Keratinocyte (primary cell): Measurements from ENCODE around the gene HNRNPA2B1. TPM values are rescaled to one million over a fixed set of nuclear protein-coding genes. Genes with fewer than 3 reads are reported as not detected.

Experiments used
- DNase-seq: peaks from one replicate; pipeline ENCODE4 v3.0.0-alpha.2; 2011; ENCODE audit warnings: low read depth, missing footprints, low spot score
- FAIRE-seq: peaks from 2 replicates; lab custom pipeline; 2011; peaks lifted over from hg19 to GRCh38; lab: Jason Lieb, UNC
- H2AFZ ChIP-seq: 2 replicates; pipeline ENCODE4 v1.6.0; 2012; ENCODE audit warnings: low read length, control low read depth, inconsistent platforms; ENCODE audit not compliant: control insufficient read depth
- H3K27ac ChIP-seq: 2 replicates; pipeline ENCODE4 v1.5.1; 2011; ENCODE audit warnings: low read length; ENCODE audit not compliant: control insufficient read depth, insufficient read depth
- H3K27me3 ChIP-seq: 3 replicates; pipeline ENCODE4 v1.6.0; 2011; ENCODE audit warnings: low read length; ENCODE audit not compliant: control insufficient read depth, insufficient read depth; ENCODE audit errors: extremely low read depth
- H3K36me3 ChIP-seq, 2 experiments: 2 replicates in 1 of 2; 3 replicates in 1 of 2; pipeline ENCODE4 v1.5.1; 2011; ENCODE audit warnings: low read length in 2 of 2, mild to moderate bottlenecking in 1 of 2; ENCODE audit not compliant: control insufficient read depth in 2 of 2, insufficient read depth in 2 of 2; ENCODE audit errors: extremely low read depth in 1 of 2
- H3K4me1 ChIP-seq: 3 replicates; pipeline ENCODE4 v1.5.1; 2011; ENCODE audit warnings: low read length; ENCODE audit not compliant: control insufficient read depth, insufficient read depth; ENCODE audit errors: extremely low read depth
- H3K4me2 ChIP-seq: 3 replicates; pipeline ENCODE4 v1.6.0; 2011; ENCODE audit warnings: low read depth, low read length; ENCODE audit not compliant: control insufficient read depth, insufficient read depth; ENCODE audit errors: extremely low read depth
- H3K4me3 ChIP-seq, 3 experiments: fragments of 200-600 bp in 1 of 3; sonication (generic) in 1 of 3; 2 replicates in 2 of 3; 3 replicates in 1 of 3; pipeline ENCODE4 v1.5.1; 2011 to 2016; ENCODE audit warnings: low read length in 3 of 3, mild to moderate bottlenecking in 3 of 3, control low read depth in 2 of 3, inconsistent platforms in 1 of 3, low read depth in 1 of 3, mixed read lengths in 1 of 3, mixed run types in 1 of 3, moderate library complexity in 1 of 3; ENCODE audit not compliant: control insufficient read depth in 2 of 3, insufficient read depth in 2 of 3; ENCODE audit errors: extremely low read depth in 1 of 3
- H3K79me2 ChIP-seq: 2 replicates; pipeline ENCODE4 v1.6.0; 2012; ENCODE audit warnings: low read length; ENCODE audit not compliant: control insufficient read depth, insufficient read depth
- H3K9ac ChIP-seq: 3 replicates; pipeline ENCODE4 v1.6.0; 2011; ENCODE audit warnings: low read length; ENCODE audit not compliant: control insufficient read depth, insufficient read depth; ENCODE audit errors: extremely low read depth
- H3K9me1 ChIP-seq: 3 replicates; pipeline ENCODE4 v1.6.0; 2011; ENCODE audit warnings: low read length; ENCODE audit not compliant: control insufficient read depth, insufficient read depth; ENCODE audit errors: extremely low read depth
- H3K9me3 ChIP-seq: 2 replicates; pipeline ENCODE4 v1.5.1; 2012; ENCODE audit warnings: low read depth, low read length; ENCODE audit not compliant: control insufficient read depth
- H4K20me1 ChIP-seq: 3 replicates; pipeline ENCODE4 v1.6.0; 2011; ENCODE audit warnings: low read length; ENCODE audit not compliant: control insufficient read depth, insufficient read depth; ENCODE audit errors: extremely low read depth
- EZH2 ChIP-seq: IDR thresholded peaks from one replicate; pipeline ENCODE4 v1.6.1; 2012; ENCODE audit warnings: inconsistent platforms, mild to moderate bottlenecking, low read length, moderate library complexity
- dilution Hi-C: fragments of 300-500 bp; cut with MboI; formaldehyde crosslinking; loops from one replicate; pipeline ENCODE4 v1.7.0; 2020; ENCODE audit warnings: low sequenced_read_pairs; ENCODE audit not compliant: extremely low pct_ligation_motif_present
- polyA plus RNA-seq, 5 experiments: library from polyadenylated mRNA; depleted of rRNA in 3 of 5; stranded (reverse) in 3 of 5; stranded (forward) in 1 of 5; unstranded in 1 of 5; fragments of >200 nt; gene quantifications; 1 replicate in 1 of 5; 2 replicates in 3 of 5; 3 replicates in 1 of 5; pipeline versions ENCODE4 v1.2.1 to v1.2.3, GENCODE V29; 2011 to 2012; ENCODE audit warnings: missing spikeins in 2 of 5, low read depth in 1 of 5, low replicate concordance in 1 of 5
- TF ChIP-seq, protein P1 (sequence below), 3 experiments: IDR thresholded peaks in 1 of 3; conservative IDR thresholded peaks in 1 of 3; optimal IDR thresholded peaks in 1 of 3; 2 replicates in 2 of 3; 3 replicates in 1 of 3; pipeline versions ENCODE3 to v1.5.1; 2011; ENCODE audit warnings: low read length in 3 of 3, mild to moderate bottlenecking in 3 of 3, moderate library complexity in 2 of 3, control low read depth in 1 of 3, inconsistent platforms in 1 of 3; ENCODE audit not compliant: insufficient read depth in 2 of 3; ENCODE audit errors: extremely low read depth in 1 of 3

Gene HNRNPA2B1
- polyA plus RNA-seq, 1 donor (not counting 4 experiments of a cell fraction or from before 2014, with no cell fraction given), result 511 TPM

DNA sequence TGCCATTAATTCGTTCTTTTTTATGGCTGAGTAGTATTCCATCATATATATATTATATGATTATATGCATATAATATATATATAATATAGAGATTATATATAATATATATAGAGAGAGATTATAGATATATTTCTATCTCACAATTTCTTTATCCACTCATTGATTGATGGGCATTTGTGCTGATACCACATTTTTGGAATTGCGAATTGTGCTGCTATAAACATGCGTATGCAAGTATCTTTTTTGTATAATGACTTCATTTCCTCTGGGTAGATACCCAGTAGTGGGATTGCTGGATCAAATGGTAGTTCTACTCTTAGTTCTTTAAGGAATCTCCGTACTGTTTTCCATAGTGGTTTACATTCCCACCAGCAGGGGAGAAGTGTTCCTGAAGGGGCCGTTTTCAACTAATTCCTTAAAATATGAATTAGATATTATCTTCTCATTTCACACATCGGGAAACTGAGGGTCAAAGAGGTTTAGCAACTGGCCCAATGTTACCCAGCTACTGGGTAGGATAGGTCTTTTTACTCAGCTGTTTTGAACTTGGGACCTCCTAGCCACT is 32.0 kb downstream of the HNRNPA2B1 start:
- H3K79me2 ChIP-seq, result peaks cover 4% of the 10 kb centered on the region
- DNase-seq (no peak), FAIRE-seq (no peak)
- H2AFZ ChIP-seq, result no peak overlapping the region
- dilution Hi-C loops, result no loop called here
- TF ChIP-seq EZH2, result no peak
- TF ChIP-seq, protein P1, sequence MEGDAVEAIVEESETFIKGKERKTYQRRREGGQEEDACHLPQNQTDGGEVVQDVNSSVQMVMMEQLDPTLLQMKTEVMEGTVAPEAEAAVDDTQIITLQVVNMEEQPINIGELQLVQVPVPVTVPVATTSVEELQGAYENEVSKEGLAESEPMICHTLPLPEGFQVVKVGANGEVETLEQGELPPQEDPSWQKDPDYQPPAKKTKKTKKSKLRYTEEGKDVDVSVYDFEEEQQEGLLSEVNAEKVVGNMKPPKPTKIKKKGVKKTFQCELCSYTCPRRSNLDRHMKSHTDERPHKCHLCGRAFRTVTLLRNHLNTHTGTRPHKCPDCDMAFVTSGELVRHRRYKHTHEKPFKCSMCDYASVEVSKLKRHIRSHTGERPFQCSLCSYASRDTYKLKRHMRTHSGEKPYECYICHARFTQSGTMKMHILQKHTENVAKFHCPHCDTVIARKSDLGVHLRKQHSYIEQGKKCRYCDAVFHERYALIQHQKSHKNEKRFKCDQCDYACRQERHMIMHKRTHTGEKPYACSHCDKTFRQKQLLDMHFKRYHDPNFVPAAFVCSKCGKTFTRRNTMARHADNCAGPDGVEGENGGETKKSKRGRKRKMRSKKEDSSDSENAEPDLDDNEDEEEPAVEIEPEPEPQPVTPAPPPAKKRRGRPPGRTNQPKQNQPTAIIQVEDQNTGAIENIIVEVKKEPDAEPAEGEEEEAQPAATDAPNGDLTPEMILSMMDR (optimal IDR thresholded peaks at IDR 0.05 in 1 of 3, IDR thresholded peaks at IDR 0.05 in 1 of 3, conservative IDR thresholded peaks at IDR 0.05 in 1 of 3; ENCODE audit: extremely low read depth in 1 of 3, insufficient read depth in 2 of 3, low read length in 3 of 3), result no peak
- no peaks in the 10 kb centered on the region for H3K27me3 ChIP-seq
- H3K27ac ChIP-seq, result no peak overlapping the region
- no peak overlapping the region for H3K9ac ChIP-seq
- H3K4me3 ChIP-seq, result no peak overlapping the region
- no peaks in the 10 kb centered on the region for H3K36me3 ChIP-seq
- no peaks in the 10 kb centered on the region for H3K9me3 ChIP-seq
- H4K20me1 ChIP-seq, result no peaks in the 10 kb centered on the region
- no peaks in the 10 kb centered on the region for H3K9me1 ChIP-seq
- no peak overlapping the region for H3K4me2 ChIP-seq
- H3K4me1 ChIP-seq, result no peaks in the 10 kb centered on the region

DNA sequence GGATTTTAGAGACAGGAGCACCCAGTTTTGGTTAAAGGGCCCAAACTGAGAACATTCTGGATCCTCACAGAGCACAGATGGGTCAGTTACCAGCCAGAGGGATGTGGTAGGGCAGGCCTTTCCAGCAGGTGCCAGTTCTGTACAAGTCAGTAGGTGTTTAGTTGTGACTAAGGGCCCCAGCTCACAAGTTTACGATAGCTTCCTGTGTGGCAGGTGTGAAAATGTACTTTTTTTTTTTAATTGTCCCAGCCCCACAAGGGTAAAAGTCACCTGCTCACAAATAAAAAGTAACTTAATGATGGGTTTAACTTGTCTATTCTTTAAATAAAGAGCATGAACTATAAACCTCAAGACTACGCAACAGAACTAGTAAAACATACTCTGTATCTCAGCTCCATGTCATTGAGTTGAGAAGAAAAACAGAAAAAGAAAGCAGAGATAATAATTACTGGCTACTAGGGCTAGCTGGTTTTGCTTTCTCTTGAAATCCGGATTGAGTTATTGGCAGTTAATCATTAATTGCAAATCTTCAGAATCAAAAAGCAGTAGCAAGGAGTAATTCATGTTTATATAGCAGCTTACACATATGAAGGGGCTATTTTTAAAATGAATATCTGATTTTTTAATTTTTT is 33.1 kb downstream of the HNRNPA2B1 start:
- no peak for TF ChIP-seq EZH2
- TF ChIP-seq, protein P1 (optimal IDR thresholded peaks at IDR 0.05 in 1 of 3, IDR thresholded peaks at IDR 0.05 in 1 of 3, conservative IDR thresholded peaks at IDR 0.05 in 1 of 3; ENCODE audit: extremely low read depth in 1 of 3, insufficient read depth in 2 of 3, low read length in 3 of 3), result no peak
- FAIRE-seq (no peak), DNase-seq (no peak)
- Histone ChIP-seq H3K4me1 (no peaks in the 10 kb centered on the region), H3K9me3 (no peaks in the 10 kb centered on the region), H3K4me2 (no peak overlapping the region), H3K36me3 (no peaks in the 10 kb centered on the region), H3K79me2 (peaks cover 4% of the 10 kb centered on the region), H3K9ac (no peak overlapping the region), H3K27ac (no peak overlapping the region), H3K27me3 (no peaks in the 10 kb centered on the region), H3K4me3 (no peak overlapping the region), H2AFZ (no peak overlapping the region), H3K9me1 (no peaks in the 10 kb centered on the region), H4K20me1 (no peaks in the 10 kb centered on the region)
- dilution Hi-C loops, result no loop called here
